NCI-H1436 (cell line): Measurements from ENCODE around the gene ITPA.
"Not testable (repeated sequence)": the region's sequence is repeated elsewhere in the genome, so short reads cannot be mapped to it uniquely, and the experiment has no call there.

Experiments
- DNase-seq: peaks from one replicate; lab custom pipeline; 2025; lab: John Stamatoyannopoulos, UW

ITPA gene

GRCh38 chr20:3199976-3200755 is 9.1 kb upstream of the ITPA start:
- no peak for DNase-seq

GRCh38 chr20:3202965-3203314 is 6.4 kb upstream of the ITPA start:
- DNase-seq = no peak

GRCh38 chr20:3203315-3204123 is 5.8 kb upstream of the ITPA start:
- no peak for DNase-seq

GRCh38 chr20:3204124-3204794 is 5.0 kb upstream of the ITPA start, which contains the start of gene DDRGK1:
DDRGK1 (minus strand) TSS chr20:3204682; CDS start chr20:3204627, 55 bp downstream.
- DNase-seq = peak; percentile 74

GRCh38 chr20:3208786-3209256 is 477 bp upstream of the ITPA start:
- DNase-seq = no peak

- DNase-seq = no peak
Observed at GRCh38 chr20:3209946-3210317, 634 bp downstream of the ITPA start.

GRCh38 chr20:3210346-3210745 is 1.0 kb downstream of the ITPA start:
- DNase-seq = no peak

GRCh38 chr20:3213226-3213625 is 3.9 kb downstream of the ITPA start:
- DNase-seq = no peak

GRCh38 chr20:3215359-3215917 is 6.1 kb downstream of the ITPA start:
- not testable (repeated sequence) for DNase-seq

- peak; percentile 23 for DNase-seq
Observed at GRCh38 chr20:3218307-3218988, 9.2 kb downstream of the ITPA start.

GRCh38 chr20:3221398-3222226 is 12.3 kb downstream of the ITPA start:
- no peak for DNase-seq

- DNase-seq = peak; percentile 14
Observed at GRCh38 chr20:3222635-3223600, 13.6 kb downstream of the ITPA start.

GRCh38 chr20:3223651-3223993 is 14.3 kb downstream of the ITPA start:
- DNase-seq = no peak

GRCh38 chr20:3223994-3224680 is 14.8 kb downstream of the ITPA start:
- no peak for DNase-seq

- no peak for DNase-seq
Observed at GRCh38 chr20:3224681-3225421, 15.6 kb downstream of the ITPA start.

GRCh38 chr20:3226093-3226492 is 16.8 kb downstream of the ITPA start:
- DNase-seq = no peak

- DNase-seq = no peak
Observed at GRCh38 chr20:3226864-3227263, 17.6 kb downstream of the ITPA start.

GRCh38 chr20:3227506-3227905 is 18.2 kb downstream of the ITPA start:
- DNase-seq = no peak
